EL (cell line): ENCODE data around the gene HPGDS.
A peak's percentile ranks its signal among the peaks of the same experiment; 100 is the strongest.
"Not testable (repeated sequence)": the region's sequence is repeated elsewhere in the genome, so short reads cannot be mapped to it uniquely, and the experiment has no call there.

Source experiments
- DNase-seq: peaks from one replicate; pipeline ENCODE4 v3.0.0-alpha.2; 2016

Gene HPGDS

DNA sequence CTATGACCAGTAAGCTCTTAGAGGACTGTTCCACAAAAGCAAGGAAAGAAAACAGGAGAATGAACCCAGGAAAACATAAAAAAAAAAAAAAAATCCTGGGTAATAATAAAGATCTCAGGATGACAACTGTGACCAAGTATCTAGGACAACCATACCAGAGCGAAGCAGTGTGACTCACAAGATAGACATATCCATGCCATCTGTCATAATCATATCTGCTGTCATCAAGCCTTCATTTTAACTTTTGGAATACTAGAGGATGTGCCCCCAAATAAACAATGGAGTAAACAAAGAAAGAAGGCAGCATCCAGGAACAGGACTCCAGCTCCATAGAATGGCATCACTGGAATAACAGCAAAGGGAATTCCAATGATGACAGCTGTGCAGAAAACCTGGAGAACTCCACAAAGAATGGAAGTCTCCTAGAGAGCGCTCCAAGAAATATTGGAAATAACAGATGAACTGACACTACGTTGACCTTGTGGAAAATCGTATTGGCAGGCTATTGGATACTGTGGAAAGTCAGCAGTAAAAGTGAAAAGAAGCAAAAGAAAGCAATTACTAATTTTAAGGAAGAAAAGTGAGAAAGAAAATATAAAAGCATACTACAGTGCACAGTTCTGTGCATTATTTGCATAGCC is 35.3 kb downstream of the HPGDS start:
- DNase-seq = peak; percentile 9

DNA sequence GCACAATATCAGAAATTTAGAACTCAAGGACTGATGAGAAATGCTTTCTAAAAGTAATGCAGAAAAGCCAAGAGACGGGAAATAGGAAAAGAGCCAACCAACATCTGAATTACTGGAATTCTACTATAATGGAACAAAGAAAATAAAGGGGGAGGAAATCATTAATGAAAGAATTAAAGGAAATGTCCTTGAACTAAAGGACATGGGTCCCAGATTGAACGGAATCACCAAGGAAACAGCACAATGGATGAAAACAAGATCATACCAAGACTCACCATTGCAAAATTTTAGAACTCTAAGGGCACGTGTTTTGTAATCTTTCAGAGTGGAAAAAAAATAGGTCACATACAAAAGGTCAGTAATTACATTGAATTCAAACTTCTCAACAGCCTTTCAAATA is 35.9 kb downstream of the HPGDS start:
- DNase-seq = no peak

DNA sequence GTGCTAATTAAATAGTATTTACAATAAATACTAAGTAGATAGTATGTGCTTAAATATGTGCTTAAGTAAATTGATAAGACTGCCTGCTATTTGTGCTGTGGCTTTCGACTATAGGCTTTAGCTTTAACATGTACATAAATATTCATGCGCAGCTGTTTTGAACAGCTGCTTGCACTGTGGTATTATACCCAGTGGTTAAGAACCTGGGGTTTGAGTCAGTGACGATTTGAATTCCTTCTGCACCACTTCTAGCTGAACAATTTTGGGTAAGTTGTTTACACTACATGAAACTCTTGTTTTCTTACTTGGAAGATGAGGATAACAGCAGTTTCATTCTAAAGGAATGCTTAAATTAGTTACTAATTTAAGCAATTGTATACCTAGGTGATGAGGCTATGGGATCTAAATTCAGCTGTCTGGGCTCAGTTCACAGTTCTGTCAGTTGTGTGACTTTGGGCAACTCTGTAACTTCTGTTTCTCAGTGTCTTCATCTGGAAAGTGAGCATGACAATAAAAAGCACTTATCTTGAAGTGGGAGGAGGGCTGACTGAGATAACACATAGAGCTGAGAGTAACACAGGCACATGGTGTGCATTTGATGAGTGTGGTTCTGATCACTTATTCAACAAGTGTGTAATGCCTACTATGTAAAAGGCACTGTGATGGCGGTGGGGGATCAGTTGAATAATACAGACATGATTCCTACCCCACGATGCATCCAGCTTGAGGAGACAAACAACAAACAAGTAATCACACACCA is 37.0 kb downstream of the HPGDS start:
- no peak for DNase-seq

DNA sequence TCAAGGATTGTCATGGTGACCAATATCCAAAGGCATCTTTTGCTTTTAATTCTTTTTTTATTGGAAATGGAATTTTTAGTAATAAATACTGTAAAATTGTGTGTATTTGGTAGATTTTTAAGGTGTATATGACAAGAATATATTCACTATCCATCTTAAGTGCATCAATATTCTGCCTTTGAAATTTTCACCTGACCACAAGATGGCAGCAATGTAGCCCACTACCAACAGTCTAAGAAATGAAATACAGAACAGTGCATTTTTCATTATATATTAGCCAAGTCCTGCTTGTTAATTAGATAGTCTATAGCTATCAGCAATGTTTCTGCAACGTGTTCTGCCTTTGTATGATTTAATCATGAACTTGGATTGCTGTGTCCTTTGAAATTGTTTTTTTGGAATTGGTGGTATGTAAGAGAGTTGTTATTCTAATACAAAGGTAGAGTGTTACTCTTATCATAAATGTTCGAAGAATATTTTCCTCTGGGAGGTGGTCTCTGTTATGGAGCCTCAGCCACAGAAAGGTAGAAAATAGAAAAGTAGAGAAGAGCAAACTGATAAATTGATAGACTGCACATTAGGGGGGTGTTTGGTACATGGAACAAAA is 38.2 kb downstream of the HPGDS start:
- DNase-seq = peak; percentile 31

DNA sequence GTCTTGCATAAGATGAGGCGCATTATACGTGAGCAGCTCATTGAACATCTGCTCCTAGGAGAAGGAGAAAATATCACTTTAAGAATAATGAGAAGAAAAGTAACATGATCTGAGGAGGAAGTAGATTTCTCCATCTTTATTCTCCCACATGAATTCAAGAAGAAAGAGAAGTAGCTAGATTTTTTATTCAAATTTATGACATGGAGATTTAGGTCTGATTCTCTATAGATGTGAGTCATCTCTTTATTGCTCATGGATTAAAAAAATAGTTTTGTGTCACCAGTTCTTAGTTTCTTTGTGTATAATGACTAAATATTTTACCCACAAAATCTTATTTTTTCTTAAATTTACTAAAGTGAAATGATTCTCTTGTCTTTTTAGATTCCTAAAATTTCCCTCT is 40.4 kb downstream of the HPGDS start:
- no peak for DNase-seq

DNA sequence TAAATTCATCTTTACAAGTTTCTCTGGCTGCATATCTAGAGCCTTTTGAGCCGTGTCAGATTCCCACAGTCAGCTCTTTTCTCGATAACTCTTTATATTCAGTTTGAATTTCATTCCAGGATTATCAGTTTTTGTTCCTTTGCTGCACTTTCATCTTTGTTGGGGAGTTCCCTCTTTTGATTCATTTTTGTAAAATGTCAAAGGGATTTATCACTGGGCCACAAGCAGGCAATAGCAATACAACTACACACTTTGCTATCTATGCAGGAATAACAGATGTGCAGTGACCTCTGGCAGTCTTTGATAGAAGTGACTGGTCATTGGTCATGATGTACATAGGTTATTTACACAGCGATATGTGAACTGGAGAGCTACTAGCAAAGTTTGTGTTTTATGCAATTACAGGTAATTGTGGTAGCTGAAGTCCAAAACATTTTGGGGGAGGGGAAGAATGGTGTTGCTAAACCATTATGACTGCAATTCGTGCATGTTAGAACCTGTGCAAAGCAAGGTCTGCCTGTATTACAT is 43.8 kb downstream of the HPGDS start:
- DNase-seq = no peak

DNA sequence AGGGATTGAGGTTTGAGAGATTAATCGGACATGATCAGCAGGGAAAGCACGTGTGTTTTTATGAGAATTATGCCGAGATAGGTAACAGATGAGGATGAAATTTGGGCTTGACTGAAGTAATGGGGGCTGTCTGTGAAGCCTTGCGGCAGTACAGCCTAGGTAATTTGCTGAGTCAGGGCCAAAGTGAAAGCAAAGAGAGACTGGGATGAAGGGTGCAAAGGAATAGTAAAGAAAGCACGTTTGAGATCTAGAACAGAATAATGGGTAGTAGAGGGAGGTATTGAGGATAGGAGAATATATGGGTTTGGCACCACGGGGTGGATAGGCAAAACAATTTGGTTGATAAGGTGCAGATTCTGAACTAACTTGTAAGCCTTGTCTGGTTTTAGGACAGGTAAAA is 47.2 kb downstream of the HPGDS start:
- DNase-seq = not testable (repeated sequence)

DNA sequence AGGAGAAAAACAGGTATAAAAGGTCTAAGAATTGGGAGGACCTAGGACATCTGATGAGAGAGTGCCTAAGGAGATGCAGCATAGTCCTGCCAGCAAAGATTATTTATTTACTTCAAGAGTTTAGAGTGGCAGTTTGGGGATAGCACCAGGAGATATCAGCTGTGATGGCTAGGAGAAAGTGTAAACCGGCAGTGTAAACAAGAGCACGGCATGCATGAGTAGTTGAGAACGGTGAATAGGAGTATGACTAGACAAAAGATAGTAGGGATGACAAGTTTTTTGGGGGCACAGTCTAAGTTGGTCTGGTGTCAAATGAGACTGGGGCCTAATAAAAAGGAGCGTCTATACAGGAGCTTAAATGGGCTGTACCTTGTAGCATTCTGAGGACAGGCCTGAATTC is 48.7 kb downstream of the HPGDS start:
- not testable (repeated sequence) for DNase-seq

DNA sequence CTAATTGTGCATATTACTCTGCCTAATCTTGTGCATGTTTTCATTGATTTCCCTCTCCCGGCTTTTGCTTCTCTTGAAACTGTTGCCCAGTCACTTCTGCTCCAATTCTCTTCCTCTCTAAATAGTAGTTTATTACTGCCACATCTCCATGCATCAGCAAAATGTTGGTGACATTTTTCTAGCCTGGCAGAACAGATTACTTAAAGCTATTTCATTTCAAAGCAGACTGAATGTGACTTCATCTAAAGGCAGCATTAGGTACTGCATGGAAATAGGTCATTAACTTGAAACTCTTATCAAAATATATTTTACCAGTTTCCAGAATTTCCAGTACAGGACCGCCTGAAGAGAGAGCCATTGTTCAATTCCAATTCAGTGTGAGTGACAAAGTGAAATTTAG is 52.4 kb downstream of the HPGDS start:
- DNase-seq = no peak

DNA sequence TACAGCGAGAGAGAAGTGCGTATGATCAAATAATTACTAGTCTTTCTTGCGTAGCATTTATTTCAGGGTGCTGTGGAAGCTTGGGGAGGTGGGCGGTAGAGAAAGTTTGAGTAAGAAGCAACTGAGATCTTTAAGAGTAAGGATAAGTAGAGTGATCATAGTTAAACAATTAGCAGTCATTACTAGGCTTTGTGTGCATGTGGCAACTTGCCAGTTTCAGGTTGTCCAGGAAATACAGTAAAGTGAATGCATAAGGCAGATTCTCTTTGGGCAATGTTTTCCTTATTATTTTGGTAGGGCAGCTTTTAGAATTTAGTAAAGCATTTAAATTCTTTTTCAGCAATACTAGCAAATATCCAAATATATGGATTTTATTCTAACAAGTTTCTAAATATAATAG is 57.0 kb downstream of the HPGDS start:
- no peak for DNase-seq

DNA sequence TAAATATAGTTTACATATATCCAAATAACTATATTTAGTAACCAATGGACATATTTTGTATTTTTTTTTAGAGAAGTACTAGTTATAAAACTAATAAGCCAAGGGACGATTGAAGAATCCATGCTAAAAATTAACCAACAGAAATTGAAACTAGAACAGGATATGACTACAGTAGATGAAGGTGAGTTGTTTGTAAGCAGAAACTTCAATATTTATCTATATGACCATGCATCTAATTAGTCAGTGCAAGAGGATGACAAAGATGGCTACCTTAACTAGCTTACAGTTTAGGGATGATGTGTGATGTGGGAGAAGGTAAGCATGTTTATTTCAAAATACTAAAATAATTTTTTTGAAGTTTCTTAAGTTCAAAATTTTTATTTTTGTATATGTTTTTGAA is 57.7 kb downstream of the HPGDS start:
- DNase-seq = no peak

DNA sequence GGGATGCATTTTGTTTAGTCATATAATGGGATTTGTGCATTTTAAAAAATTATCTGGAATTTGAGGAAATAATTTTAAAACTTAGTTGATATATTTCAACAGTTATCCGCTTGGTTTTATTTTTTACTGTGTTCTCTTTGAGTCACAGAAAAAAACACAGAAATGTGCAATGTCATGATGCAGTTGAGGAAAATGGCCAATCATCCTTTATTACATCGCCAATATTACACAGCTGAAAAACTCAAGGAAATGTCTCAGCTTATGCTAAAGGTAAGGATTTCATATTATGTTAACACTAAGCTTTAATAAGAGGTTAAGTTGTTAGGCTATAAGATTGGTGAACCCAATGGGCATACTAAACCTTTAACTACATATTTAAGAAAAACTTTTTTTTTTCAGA is 63.9 kb downstream of the HPGDS start:
- DNase-seq = no peak

DNA sequence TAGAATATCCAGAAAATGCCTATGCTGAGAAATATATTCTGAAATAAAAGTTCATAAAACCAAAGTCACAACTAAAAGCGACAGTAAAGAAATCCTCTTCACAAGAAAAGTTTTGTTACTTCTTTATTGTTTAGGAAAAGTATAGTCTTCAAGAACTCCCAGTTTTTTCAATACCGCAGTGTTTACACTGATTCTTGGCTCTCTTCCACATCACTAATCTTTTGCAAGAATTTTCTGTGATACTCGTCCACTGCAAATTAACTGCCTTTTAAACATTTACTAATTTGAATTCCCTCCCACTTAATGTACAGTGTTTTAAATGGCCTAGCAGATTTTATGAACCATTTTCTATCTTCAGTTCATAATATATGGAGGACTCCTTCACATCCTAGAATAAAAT is 65.1 kb downstream of the HPGDS start:
- DNase-seq = no peak

DNA sequence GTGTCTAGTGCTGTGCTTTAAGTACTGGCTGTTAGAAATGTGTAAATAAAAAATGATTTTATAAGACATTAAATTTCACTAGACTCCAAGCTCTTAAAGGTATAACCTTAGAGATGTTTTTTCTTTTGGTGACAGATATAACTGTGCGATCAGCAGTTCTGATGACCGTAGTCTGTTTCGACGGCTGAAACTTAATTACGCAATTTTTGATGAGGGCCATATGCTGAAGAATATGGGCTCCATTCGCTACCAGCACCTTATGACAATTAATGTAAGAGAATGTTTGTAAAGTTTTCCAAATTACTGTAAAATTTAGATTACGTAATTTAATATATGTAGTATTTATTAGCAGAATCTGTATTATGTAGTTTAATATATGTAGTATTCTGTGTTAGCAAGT is 66.4 kb downstream of the HPGDS start:
- no peak for DNase-seq

DNA sequence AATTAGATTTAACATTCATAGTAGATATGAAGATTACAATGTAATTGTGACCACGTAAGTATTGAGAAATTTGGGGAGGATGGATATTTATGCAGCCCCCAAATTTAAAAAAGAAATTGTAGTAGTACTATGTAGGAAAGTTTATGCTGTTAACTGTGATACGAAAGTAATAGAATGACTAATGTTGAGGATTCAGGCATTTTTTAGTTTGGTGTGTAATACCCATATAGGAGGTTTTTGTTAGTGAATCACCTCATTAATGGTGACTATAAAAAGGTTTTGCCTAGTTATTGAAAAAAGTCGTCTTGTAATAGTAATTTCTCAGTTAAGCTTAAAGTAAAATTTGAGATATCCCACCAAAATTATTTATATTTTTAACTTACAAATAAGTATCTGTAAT is 67.7 kb downstream of the HPGDS start:
- DNase-seq = peak; percentile 57

DNA sequence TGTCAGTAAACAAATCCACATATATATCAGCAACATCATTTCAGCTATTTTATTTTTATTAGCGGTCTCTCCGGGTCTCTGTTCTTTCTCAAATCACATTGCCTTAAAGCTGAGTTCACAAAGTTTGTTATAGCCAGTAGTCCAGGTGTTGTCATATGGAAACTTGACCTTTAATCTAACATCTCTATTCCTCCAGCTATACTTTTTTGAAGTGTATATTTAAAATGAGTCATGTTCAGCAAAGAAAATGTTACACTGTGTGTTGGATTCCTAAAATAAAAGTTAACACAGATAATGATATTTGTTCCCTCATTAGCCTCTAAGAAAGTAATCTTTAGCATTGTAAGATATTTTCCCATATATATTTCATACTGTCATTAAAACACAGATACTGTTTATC is 71.4 kb downstream of the HPGDS start:
- no peak for DNase-seq

DNA sequence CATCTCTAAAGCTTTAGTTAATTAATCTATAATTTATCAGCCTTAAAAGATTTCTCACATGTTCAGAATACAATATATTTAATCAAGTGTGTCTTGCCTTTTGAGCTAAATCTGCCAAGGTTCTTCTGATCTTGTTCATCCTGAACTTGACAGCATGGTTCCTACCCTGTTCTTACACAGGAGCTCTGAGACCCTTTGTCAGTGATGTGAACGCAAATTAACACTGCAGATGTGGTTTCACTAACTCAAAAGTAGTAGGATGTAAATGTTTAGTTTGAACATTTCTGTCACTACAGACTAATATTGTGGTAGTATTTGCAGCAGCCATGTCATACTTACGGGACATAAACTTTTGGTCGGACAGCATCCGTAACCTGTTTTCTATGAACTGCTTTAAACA is 75.6 kb downstream of the HPGDS start:
- no peak for DNase-seq

DNA sequence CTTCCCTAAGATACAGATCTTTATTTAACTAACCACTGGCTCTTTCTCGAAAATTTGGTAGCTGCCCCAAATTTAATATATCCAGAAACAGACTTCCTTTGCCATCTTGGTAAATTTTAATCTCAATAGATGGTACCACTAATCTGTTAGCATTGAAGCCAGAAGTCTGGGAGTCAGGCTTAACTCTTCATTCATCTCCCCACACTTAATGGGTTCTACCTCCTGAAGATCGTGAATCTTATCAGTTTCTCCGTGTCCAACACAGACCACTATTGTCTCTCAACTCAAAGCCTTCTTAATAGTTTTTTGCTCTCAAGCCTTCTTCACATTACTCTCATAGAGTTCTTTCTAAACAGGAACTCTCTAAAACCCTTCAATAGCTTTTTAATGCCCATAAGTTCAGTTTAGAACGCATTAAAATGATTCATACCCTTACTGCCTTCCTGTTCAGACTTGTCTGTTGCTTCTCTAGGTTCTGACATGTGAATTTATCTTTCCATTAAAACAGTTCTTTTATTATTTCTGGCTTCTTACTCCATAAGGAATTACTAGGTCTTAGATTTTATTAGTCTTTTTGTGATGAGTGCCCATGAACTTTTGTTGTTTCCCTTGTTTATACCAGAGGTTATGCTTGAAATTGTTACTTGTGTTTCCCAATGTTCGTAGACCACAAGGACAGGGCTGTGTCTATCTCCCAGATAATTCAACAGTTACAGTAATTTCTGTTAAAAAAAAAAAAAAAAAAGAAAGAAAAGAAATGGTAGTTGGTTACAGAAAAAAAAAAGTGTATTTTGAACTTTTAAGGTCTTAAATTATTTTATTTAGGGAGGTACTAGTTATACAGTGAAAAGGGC is 80.2 kb downstream of the HPGDS start:
- DNase-seq = no peak

DNA sequence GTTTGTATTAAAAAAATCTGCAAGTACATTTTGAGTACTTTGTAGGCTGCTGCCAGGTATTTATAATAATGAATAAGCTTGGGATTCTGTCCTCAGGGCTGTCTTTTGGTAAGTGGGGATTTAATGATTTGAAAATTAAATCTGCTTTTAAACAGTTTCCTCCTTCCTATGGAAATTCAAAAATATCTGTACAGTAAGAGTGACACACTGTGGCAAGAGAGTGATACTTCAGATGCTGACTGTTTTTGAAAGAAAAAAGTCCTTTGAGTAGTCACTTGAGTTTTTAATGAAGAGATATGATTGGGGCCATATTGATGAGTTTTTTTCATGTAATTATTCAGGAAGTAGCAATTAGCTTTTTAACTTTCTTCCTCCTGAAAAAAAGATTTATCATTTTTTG is 85.8 kb downstream of the HPGDS start:
- DNase-seq = no peak

DNA sequence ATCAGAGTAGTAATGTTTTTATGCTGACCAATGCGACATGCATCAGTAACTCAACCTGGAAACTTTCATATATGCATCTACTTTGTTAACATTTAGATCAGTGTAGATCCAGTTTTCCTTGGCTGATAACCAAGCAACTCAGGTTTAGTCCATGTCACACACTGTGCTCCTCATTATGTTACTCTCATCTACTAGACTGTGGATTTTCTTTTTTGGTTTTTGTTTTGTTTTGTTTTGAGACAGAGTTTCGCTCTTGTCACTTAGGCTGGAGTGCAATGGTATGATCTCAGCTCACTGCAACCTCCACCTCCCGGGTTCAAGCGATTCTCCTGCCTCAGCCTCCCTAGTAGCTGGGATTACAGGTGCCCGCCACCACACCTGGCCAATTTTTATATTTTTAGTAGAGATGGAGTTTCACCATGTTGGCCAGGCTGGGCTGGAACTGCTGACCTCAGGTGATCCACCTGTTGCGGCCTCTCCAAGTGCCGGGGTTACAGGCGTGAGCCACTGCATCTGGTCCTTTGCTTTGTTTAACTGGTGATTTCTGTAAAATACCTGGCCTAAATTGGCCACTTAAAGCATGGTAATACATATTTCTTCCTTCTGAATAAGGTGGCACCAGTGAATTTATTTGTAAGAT is 86.4 kb downstream of the HPGDS start:
- DNase-seq = no peak

DNA sequence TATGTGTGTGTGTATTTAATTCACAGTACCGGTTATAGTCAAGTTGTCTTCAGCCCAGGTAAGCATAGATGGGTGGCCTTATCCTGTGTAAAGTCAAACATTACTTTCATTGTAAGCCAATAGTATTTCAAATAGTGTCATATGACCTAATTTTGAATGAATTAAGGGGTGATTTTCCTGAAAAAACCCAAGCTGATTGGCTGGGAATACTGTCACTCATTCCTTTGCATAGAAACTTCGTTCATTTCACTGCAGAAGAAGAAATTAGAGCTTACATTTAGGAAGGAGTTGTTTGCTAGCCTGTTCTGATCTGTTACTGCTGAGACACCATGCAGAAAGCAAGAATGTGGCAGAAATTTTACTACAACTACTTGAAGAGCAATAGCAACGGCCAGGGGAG is 89.6 kb downstream of the HPGDS start:
- no peak for DNase-seq

DNA sequence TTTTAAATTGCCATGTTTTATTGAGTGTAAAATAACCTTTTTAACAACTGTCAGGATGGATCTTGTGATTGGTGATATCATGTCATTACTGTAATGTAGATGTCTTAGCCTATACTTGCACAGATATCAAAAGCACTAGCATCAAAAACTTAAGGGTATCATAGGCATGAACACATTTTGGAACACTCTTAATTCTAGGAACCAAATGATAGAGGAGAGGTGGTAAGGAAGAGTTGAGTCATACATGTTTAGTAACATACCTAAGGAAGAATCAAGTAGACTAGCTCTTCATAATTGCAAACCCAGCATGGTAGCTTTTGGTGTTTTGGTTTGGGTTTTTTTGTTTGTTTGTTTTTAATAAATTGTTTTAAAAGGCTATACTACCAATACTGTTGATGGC is 91.5 kb downstream of the HPGDS start:
- DNase-seq = no peak
